Measurements from ENCODE around the gene SNED1.

GRCh38 chr2:241125626-241126025 is 127.2 kb downstream of the SNED1 start:
- TF ChIP-seq CTCF (IDR thresholded peaks at IDR 0.05), result no peak
- no peak for TF ChIP-seq POLR2A (IDR thresholded peaks at IDR 0.05)

Measured in breast epithelium (tissue), 3 donors.